ENCODE results near the gene WNT9A.
"Not testable (repeated sequence)": the region's sequence is repeated elsewhere in the genome, so short reads cannot be mapped to it uniquely, and the experiment has no call there.

WNT9A gene

GRCh38 chr1:227883641-227884301, 64.0 kb downstream of the WNT9A start:
- no peaks in the 10 kb centered on the region for H3K4me1 ChIP-seq (ENCODE audit: low read length)
- H3K9me2 ChIP-seq (replicated peaks; ENCODE audit: insufficient read depth, low read length) = no peaks in the 10 kb centered on the region
- H3K4me2 ChIP-seq (ENCODE audit: low read depth, low read length) = no peak overlapping the region
- H3K27me3 ChIP-seq (replicated peaks; ENCODE audit: insufficient read depth, low read length) = peaks cover 5% of the 10 kb centered on the region; the same call in 1 of the 2 replicates
- H3K36me3 ChIP-seq (replicated peaks; ENCODE audit: insufficient read depth, low read length) = no peaks in the 10 kb centered on the region
- H3K9me3 ChIP-seq (replicated peaks; ENCODE audit: insufficient read depth, low read length) = no peaks in the 10 kb centered on the region
- H3K4me3 ChIP-seq (ENCODE audit: low read length) = no peak overlapping the region
- H3K27ac ChIP-seq (ENCODE audit: low read length) = no peak overlapping the region
- no peaks in the 10 kb centered on the region for H3K79me2 ChIP-seq (ENCODE audit: low read length)
- DNase-seq = no peak
- no peak overlapping the region for H3K9ac ChIP-seq (ENCODE audit: low read length)
- H4K20me1 ChIP-seq (ENCODE audit: insufficient read depth, low read length) = no peaks in the 10 kb centered on the region
- TF ChIP-seq EZH2 (optimal IDR thresholded peaks at IDR 0.05; ENCODE audit: low read depth, low read length) (no peak), EZH2phosphoT487 (IDR thresholded peaks at IDR 0.05; ENCODE audit: low read length) (no peak), CTCF (IDR thresholded peaks at IDR 0.05; ENCODE audit: low read length) (no peak)
- no peaks in the 10 kb centered on the region for H3F3A ChIP-seq (ENCODE audit: insufficient read depth, low read length)
- no peak overlapping the region for H2AFZ ChIP-seq (ENCODE audit: low read length)

- Histone ChIP-seq H3K4me3 (ENCODE audit: low read length) (no peak overlapping the region), H3K4me1 (ENCODE audit: low read length) (no peaks in the 10 kb centered on the region), H3K79me2 (ENCODE audit: low read length) (no peaks in the 10 kb centered on the region), H3K9me2 (replicated peaks; ENCODE audit: insufficient read depth, low read length) (no peaks in the 10 kb centered on the region), H3K27ac (ENCODE audit: low read length) (no peak overlapping the region), H3K9me3 (replicated peaks; ENCODE audit: insufficient read depth, low read length) (no peaks in the 10 kb centered on the region), H3F3A (ENCODE audit: insufficient read depth, low read length) (no peaks in the 10 kb centered on the region), H3K4me2 (ENCODE audit: low read depth, low read length) (no peak overlapping the region), H3K9ac (ENCODE audit: low read length) (no peak overlapping the region), H3K27me3 (replicated peaks; ENCODE audit: insufficient read depth, low read length) (peaks cover 5% of the 10 kb centered on the region; the same call in 1 of the 2 replicates), H2AFZ (ENCODE audit: low read length) (no peak overlapping the region), H4K20me1 (ENCODE audit: insufficient read depth, low read length) (no peaks in the 10 kb centered on the region), H3K36me3 (replicated peaks; ENCODE audit: insufficient read depth, low read length) (no peaks in the 10 kb centered on the region)
- no peak for DNase-seq
- TF ChIP-seq CTCF (IDR thresholded peaks at IDR 0.05; ENCODE audit: low read length) (no peak), EZH2phosphoT487 (IDR thresholded peaks at IDR 0.05; ENCODE audit: low read length) (no peak), EZH2 (optimal IDR thresholded peaks at IDR 0.05; ENCODE audit: low read depth, low read length) (no peak)
These were observed 64.6 kb downstream of the WNT9A start for GRCh38 chr1:227883073-227883520.

- H3K27me3 ChIP-seq (replicated peaks; ENCODE audit: insufficient read depth, low read length) = no peaks in the 10 kb centered on the region
- no peaks in the 10 kb centered on the region for H4K20me1 ChIP-seq (ENCODE audit: insufficient read depth, low read length)
- no peak overlapping the region for H2AFZ ChIP-seq (ENCODE audit: low read length)
- H3K36me3 ChIP-seq (replicated peaks; ENCODE audit: insufficient read depth, low read length) = no peaks in the 10 kb centered on the region
- no peaks in the 10 kb centered on the region for H3K79me2 ChIP-seq (ENCODE audit: low read length)
- no peaks in the 10 kb centered on the region for H3F3A ChIP-seq (ENCODE audit: insufficient read depth, low read length)
- no peaks in the 10 kb centered on the region for H3K9me2 ChIP-seq (replicated peaks; ENCODE audit: insufficient read depth, low read length)
- H3K27ac ChIP-seq (ENCODE audit: low read length) = no peak overlapping the region
- no peaks in the 10 kb centered on the region for H3K9me3 ChIP-seq (replicated peaks; ENCODE audit: insufficient read depth, low read length)
- no peak for DNase-seq
- H3K4me3 ChIP-seq (ENCODE audit: low read length) = no peak overlapping the region
- H3K9ac ChIP-seq (ENCODE audit: low read length) = no peak overlapping the region
- no peak overlapping the region for H3K4me2 ChIP-seq (ENCODE audit: low read depth, low read length)
- TF ChIP-seq EZH2phosphoT487 (IDR thresholded peaks at IDR 0.05; ENCODE audit: low read length) (no peak), EZH2 (optimal IDR thresholded peaks at IDR 0.05; ENCODE audit: low read depth, low read length) (no peak), CTCF (IDR thresholded peaks at IDR 0.05; ENCODE audit: low read length) (no peak)
- no peaks in the 10 kb centered on the region for H3K4me1 ChIP-seq (ENCODE audit: low read length)
These were observed 67.3 kb downstream of the WNT9A start for GRCh38 chr1:227880342-227880924.

- not testable (repeated sequence) for H3K4me3 ChIP-seq (ENCODE audit: low read length); H3K36me3 ChIP-seq (replicated peaks; ENCODE audit: insufficient read depth, low read length); H3K27ac ChIP-seq (ENCODE audit: low read length); H4K20me1 ChIP-seq (ENCODE audit: insufficient read depth, low read length); H3K9me2 ChIP-seq (replicated peaks; ENCODE audit: insufficient read depth, low read length); H3K4me2 ChIP-seq (ENCODE audit: low read depth, low read length); H3K27me3 ChIP-seq (replicated peaks; ENCODE audit: insufficient read depth, low read length); H3K4me1 ChIP-seq (ENCODE audit: low read length); H2AFZ ChIP-seq (ENCODE audit: low read length); H3K79me2 ChIP-seq (ENCODE audit: low read length); H3F3A ChIP-seq (ENCODE audit: insufficient read depth, low read length); H3K9ac ChIP-seq (ENCODE audit: low read length); DNase-seq; H3K9me3 ChIP-seq (replicated peaks; ENCODE audit: insufficient read depth, low read length)
These were observed 69.9 kb downstream of the WNT9A start for GRCh38 chr1:227877810-227878209.

GRCh38 chr1:227871892-227872291, 75.8 kb downstream of the WNT9A start:
- not testable (repeated sequence) for H3K9me2 ChIP-seq (replicated peaks; ENCODE audit: insufficient read depth, low read length); DNase-seq; H3F3A ChIP-seq (ENCODE audit: insufficient read depth, low read length); H3K9ac ChIP-seq (ENCODE audit: low read length); H3K36me3 ChIP-seq (replicated peaks; ENCODE audit: insufficient read depth, low read length); H4K20me1 ChIP-seq (ENCODE audit: insufficient read depth, low read length); H3K4me2 ChIP-seq (ENCODE audit: low read depth, low read length); H3K4me1 ChIP-seq (ENCODE audit: low read length); H3K79me2 ChIP-seq (ENCODE audit: low read length); H3K27me3 ChIP-seq (replicated peaks; ENCODE audit: insufficient read depth, low read length); H3K9me3 ChIP-seq (replicated peaks; ENCODE audit: insufficient read depth, low read length); H3K4me3 ChIP-seq (ENCODE audit: low read length); H2AFZ ChIP-seq (ENCODE audit: low read length); H3K27ac ChIP-seq (ENCODE audit: low read length)
